GM12891 (cell line): ENCODE data around the gene ARHGEF9. TPM values are rescaled to one million over a fixed set of nuclear protein-coding genes. Genes with fewer than 3 reads are reported as not detected.
"Not testable (repeated sequence)": the region's sequence is repeated elsewhere in the genome, so short reads cannot be mapped to it uniquely, and the experiment has no call there.

ENCODE experiments used
- DNase-seq: peaks from one replicate; pipeline ENCODE4 v3.0.0; 2011; ENCODE audit warnings: low spot score; ENCODE audit not compliant: insufficient read length
- FAIRE-seq: peaks from 2 replicates; lab custom pipeline; 2011; peaks lifted over from hg19 to GRCh38; lab: Jason Lieb, UNC
- PAX5 ChIP-seq: IDR thresholded peaks from 2 replicates; pipeline ENCODE4 v1.6.1; 2011; ENCODE audit warnings: low read length, moderate library complexity, mild to moderate bottlenecking; ENCODE audit not compliant: insufficient read depth, severe bottlenecking
- POLR2A ChIP-seq: IDR thresholded peaks from 2 replicates; pipeline ENCODE4 v1.6.1; 2011; ENCODE audit warnings: low read depth, low read length, control low read depth
- POLR2AphosphoS5 ChIP-seq: IDR thresholded peaks from 2 replicates; pipeline ENCODE4 v1.6.1; 2011; ENCODE audit warnings: low read depth, low read length, control low read depth
- POU2F2 ChIP-seq: IDR thresholded peaks from 2 replicates; pipeline ENCODE4 v1.6.1; 2011; ENCODE audit warnings: low read depth, mild to moderate bottlenecking, control low read depth, low read length, moderate library complexity
- SPI1 ChIP-seq: IDR thresholded peaks from 2 replicates; pipeline ENCODE4 v1.6.1; 2011; ENCODE audit warnings: low read depth, low read length, control low read depth
- TAF1 ChIP-seq: IDR thresholded peaks from 2 replicates; pipeline ENCODE4 v1.6.1; 2011; ENCODE audit warnings: low read depth, low read length, control low read depth
- polyA plus RNA-seq: library from polyadenylated mRNA; unstranded; fragments of >200 nt; gene quantifications from one replicate; pipeline ENCODE4 v1.2.1, GENCODE V29; 2012; ENCODE audit warnings: low read depth, missing spikeins, inconsistent platforms; ENCODE audit not compliant: missing spikeins

ARHGEF9 gene
- polyA plus RNA-seq: 10.0 TPM

DNA sequence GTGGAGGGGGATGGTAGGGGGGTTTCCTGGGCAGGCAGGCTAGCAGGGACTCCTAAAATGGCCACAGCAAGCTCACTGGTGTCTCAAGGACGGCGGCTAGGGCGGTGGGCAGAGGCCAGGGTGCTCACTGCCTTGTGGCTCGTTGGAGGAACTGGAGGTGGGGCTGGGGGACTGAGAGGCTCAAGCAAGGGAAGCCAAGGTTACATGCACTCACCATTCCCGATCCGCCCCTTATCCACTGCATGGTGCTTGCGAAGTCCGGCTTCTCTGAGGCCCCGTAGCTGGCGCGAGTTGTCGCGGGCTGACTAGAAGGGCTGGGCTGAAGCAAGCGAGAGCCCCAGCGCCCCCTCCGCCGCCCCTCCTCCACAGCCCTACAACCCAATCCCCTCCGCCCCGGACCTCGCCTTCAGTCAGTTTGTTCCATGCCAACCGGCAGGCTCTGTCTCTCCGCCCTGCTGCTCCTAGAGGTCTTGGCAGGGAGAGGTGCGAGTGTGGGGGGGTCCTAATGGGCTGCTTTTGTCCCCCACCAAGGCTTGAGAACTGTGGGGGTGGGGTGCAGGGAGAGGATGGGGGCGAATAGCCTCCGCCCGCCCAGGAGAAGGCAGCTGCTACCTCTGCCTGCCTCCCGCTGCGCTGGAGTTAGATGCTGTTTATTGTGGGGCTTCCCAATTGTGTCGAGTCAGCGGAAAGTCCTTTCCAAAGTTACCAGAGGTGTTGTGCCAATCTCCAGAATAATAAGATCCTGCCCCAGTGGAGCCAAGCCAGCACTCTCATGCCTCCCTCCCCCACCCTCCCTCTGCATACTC lies at the start of gene ARHGEF9:
ARHGEF9 (minus strand) TSS at position 313 of the 806 bp plus-strand sequence; CDS start at position 244, 69 bp downstream.
- FAIRE-seq: no peak
- TF ChIP-seq POU2F2: no peak
- no peak for TF ChIP-seq POLR2AphosphoS5
- TF ChIP-seq TAF1: no peak
- TF ChIP-seq POLR2A: no peak
- TF ChIP-seq SPI1: no peak
- TF ChIP-seq PAX5: no peak
- no peak for DNase-seq

DNA sequence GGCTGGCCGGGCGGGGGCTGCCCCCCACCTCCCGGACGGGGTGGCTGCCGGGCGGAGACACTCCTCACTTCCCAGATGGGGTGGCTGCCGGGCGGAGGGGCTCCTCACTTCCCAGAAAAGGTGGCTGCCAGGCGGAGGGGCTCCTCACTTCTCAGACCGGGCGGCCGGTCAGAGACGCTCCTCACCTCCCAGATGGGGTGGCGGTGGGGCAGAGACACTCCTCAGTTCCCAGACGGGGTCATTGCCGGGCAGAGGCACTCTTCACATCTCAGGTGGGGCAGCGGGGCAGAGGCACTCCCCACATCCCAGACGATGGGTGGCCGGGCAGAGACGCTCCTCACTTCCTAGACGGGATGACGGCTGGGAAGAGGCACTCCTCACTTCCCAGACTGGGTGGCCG lies 40.4 kb upstream of the ARHGEF9 start:
- DNase-seq, FAIRE-seq: not testable (repeated sequence)

GRCh38 chrX:63818156-63818555 lies 33.1 kb upstream of the ARHGEF9 start:
- FAIRE-seq (no peak), DNase-seq (no peak)
- TF ChIP-seq POU2F2 (no peak), POLR2A (no peak), SPI1 (no peak), PAX5 (no peak), TAF1 (no peak), POLR2AphosphoS5 (no peak)

DNA sequence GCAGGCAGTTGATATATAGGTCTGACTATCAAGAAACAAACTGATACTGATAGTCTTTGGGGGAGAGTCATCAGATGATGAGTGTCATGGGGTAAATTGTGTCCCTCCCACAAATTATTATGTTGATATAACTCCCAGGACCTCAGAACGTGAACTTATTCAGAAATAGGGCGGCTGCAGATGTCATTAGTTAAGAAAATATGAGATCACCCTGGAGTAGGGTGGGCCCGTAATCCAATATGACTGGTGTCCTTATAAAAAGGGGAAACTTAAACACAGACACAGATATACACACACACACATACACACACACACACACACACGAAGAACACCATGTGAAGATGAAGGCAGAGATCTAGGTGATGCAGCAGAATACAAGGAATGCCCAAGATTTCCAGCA lies 32.7 kb upstream of the ARHGEF9 start:
- DNase-seq (no peak), FAIRE-seq (no peak)
- TF ChIP-seq POU2F2: no peak
- no peak for TF ChIP-seq POLR2A
- no peak for TF ChIP-seq SPI1
- no peak for TF ChIP-seq PAX5
- TF ChIP-seq POLR2AphosphoS5: no peak
- TF ChIP-seq TAF1: no peak

DNA sequence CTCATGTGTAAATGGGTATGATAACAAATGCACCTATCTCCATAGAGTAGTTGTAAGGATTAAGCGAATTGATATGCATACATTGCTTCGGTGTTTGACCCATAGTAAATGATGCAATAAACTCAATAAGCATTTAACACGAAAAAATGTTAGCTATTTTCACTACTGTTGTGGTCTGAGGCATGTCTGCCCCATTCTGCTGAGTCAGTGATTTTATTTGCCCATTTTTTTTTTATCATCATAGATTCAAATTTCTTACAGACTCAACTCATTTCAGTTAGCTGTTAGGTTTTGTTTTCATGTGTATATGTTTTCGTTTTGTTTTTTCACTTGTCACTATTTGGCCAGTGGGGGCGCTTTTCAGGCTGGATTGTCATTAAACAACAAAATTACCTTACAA lies 27.8 kb upstream of the ARHGEF9 start:
- FAIRE-seq: no peak
- no peak for DNase-seq
- TF ChIP-seq POLR2AphosphoS5 (no peak), SPI1 (no peak), POLR2A (no peak), TAF1 (no peak), PAX5 (no peak), POU2F2 (no peak)

- FAIRE-seq: no peak
These were observed 25.7 kb upstream of the ARHGEF9 start for GRCh38 chrX:63810746-63811145.

GRCh38 chrX:63809173-63809572 lies 24.2 kb upstream of the ARHGEF9 start:
- DNase-seq: no peak
- TF ChIP-seq PAX5: no peak
- no peak for TF ChIP-seq POLR2AphosphoS5
- no peak for TF ChIP-seq POU2F2
- TF ChIP-seq TAF1: no peak
- no peak for TF ChIP-seq SPI1
- TF ChIP-seq POLR2A: no peak
- FAIRE-seq: no peak

More at GRCh38 chrX:63810746-63811145, 25.7 kb upstream of the ARHGEF9 start:
- DNase-seq: no peak
- TF ChIP-seq PAX5: no peak
- no peak for TF ChIP-seq TAF1
- TF ChIP-seq POU2F2: no peak
- no peak for TF ChIP-seq SPI1
- TF ChIP-seq POLR2AphosphoS5: no peak

GRCh38 chrX:63795406-63795805 lies 10.4 kb upstream of the ARHGEF9 start:
- FAIRE-seq, DNase-seq: not testable (repeated sequence)

DNA sequence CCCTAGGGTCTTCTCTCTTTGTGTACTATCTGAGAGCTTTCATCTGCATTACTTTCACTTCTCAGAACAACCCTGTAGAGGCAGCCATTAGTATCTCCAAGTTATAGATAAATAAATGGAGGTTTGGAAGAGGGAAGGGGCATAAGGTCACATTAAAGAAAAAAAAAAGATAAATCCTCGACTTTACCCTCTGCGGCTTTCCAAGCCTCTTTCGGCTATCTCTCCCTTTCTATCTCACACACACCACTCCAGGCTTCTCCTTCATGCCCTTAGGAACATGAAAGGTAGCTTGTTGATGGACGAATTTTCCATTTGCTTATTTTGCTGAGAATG lies 660 bp upstream of the ARHGEF9 start:
- no peak for DNase-seq
- TF ChIP-seq POLR2AphosphoS5 (no peak), TAF1 (no peak), POLR2A (no peak), SPI1 (no peak), POU2F2 (no peak), PAX5 (no peak)
- FAIRE-seq: no peak

GRCh38 chrX:63784346-63784901 lies 590 bp downstream of the ARHGEF9 start:
- DNase-seq (no peak), FAIRE-seq (no peak)
- TF ChIP-seq POLR2AphosphoS5: no peak
- no peak for TF ChIP-seq SPI1
- TF ChIP-seq POLR2A: no peak

DNA sequence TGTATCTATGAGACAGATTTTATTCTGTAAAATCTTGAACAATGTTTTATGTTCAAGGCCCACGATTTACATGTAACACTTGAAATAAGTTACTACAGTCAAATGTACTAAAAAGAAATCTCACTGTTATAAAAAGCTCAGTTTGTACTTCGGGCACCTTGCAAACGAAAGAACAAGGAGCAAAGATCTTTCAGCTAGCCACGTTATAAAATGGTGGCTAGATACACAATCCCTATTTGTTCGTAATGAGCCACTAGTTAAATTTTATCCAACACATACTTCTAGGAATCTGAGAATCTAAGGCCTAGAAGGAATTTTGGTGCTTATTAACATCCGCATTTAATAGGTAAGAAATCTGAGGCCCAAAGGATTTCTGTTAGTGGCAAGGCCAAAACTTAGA lies 2.5 kb downstream of the ARHGEF9 start:
- no peak for FAIRE-seq

More for the DNA sequence above, 2.5 kb downstream of the ARHGEF9 start:
- no peak for TF ChIP-seq POLR2A
- TF ChIP-seq POU2F2: no peak
- no peak for TF ChIP-seq POLR2AphosphoS5
- TF ChIP-seq PAX5: no peak
- no peak for TF ChIP-seq TAF1
- no peak for TF ChIP-seq SPI1
- no peak for DNase-seq
